ENCODE measurements around the gene RASAL1. TPM values are rescaled to one million over a fixed set of nuclear protein-coding genes. Genes with fewer than 3 reads are reported as not detected.

RASAL1 gene
- total and polyA plus RNA-seq, 2 donors (not counting 1 experiment from before 2014, with no cell fraction given): not detected

- H3K4me3 ChIP-seq (replicated peaks in 1 of 4; ENCODE audit: control extremely low read depth in 1 of 4, insufficient read depth in 1 of 4, low read depth in 3 of 4, low read length in 4 of 4): no peak overlapping the region
- H3K79me2 ChIP-seq (ENCODE audit: control insufficient read depth, insufficient read depth, low read length): no peaks in the 10 kb centered on the region
- H3K27me3 ChIP-seq (ENCODE audit: control insufficient read depth, insufficient read depth, low read length): no peaks in the 10 kb centered on the region
- H3K36me3 ChIP-seq (ENCODE audit: control insufficient read depth, insufficient read depth, low read length): no peaks in the 10 kb centered on the region
- no peak overlapping the region for H3K27ac ChIP-seq (ENCODE audit: insufficient read depth, low read length)
- no peak overlapping the region for H3K4me2 ChIP-seq (ENCODE audit: extremely low read depth, insufficient read depth, low read length)
- no peaks in the 10 kb centered on the region for H3K4me1 ChIP-seq (ENCODE audit: control insufficient read depth, extremely low read depth, insufficient read depth, low read length)
- no peak overlapping the region for H2AFZ ChIP-seq (ENCODE audit: low read length)
- no peaks in the 10 kb centered on the region for H3K9me3 ChIP-seq (ENCODE audit: control insufficient read depth, insufficient read depth, low read depth, low read length)
- H4K20me1 ChIP-seq (ENCODE audit: control insufficient read depth, extremely low read depth, insufficient read depth, low read length): no peaks in the 10 kb centered on the region
- no peak for DNase-seq (ENCODE audit: low read depth in 2 of 2)
- H3K9ac ChIP-seq (ENCODE audit: insufficient read depth, low read length): no peak overlapping the region
- TF ChIP-seq EZH2 (IDR thresholded peaks at IDR 0.05; ENCODE audit: low read length, missing control alignments): no peak
- TF ChIP-seq CTCF (conservative IDR thresholded peaks at IDR 0.05 in 1 of 2, IDR thresholded peaks at IDR 0.05 in 1 of 2; ENCODE audit: low read depth in 1 of 2, low read length in 2 of 2): no peak
Observed at GRCh38 chr12:113113397-113113796, 22.2 kb downstream of the RASAL1 start.

- Histone ChIP-seq H2AFZ (ENCODE audit: low read length) (no peak overlapping the region), H3K79me2 (ENCODE audit: control insufficient read depth, insufficient read depth, low read length) (no peaks in the 10 kb centered on the region), H3K4me3 (replicated peaks in 1 of 4; ENCODE audit: control extremely low read depth in 1 of 4, insufficient read depth in 1 of 4, low read depth in 3 of 4, low read length in 4 of 4) (no peak overlapping the region), H3K36me3 (ENCODE audit: control insufficient read depth, insufficient read depth, low read length) (no peaks in the 10 kb centered on the region), H3K27me3 (ENCODE audit: control insufficient read depth, insufficient read depth, low read length) (no peaks in the 10 kb centered on the region), H3K9ac (ENCODE audit: insufficient read depth, low read length) (no peak overlapping the region), H4K20me1 (ENCODE audit: control insufficient read depth, extremely low read depth, insufficient read depth, low read length) (no peaks in the 10 kb centered on the region), H3K4me1 (ENCODE audit: control insufficient read depth, extremely low read depth, insufficient read depth, low read length) (no peaks in the 10 kb centered on the region), H3K27ac (ENCODE audit: insufficient read depth, low read length) (no peak overlapping the region), H3K4me2 (ENCODE audit: extremely low read depth, insufficient read depth, low read length) (no peak overlapping the region), H3K9me3 (ENCODE audit: control insufficient read depth, insufficient read depth, low read depth, low read length) (no peaks in the 10 kb centered on the region)
- no peak for TF ChIP-seq EZH2 (IDR thresholded peaks at IDR 0.05; ENCODE audit: low read length, missing control alignments)
- no peak for TF ChIP-seq CTCF (conservative IDR thresholded peaks at IDR 0.05 in 1 of 2, IDR thresholded peaks at IDR 0.05 in 1 of 2; ENCODE audit: low read depth in 1 of 2, low read length in 2 of 2)
- no peak for DNase-seq (ENCODE audit: low read depth in 2 of 2)
Observed at GRCh38 chr12:113112043-113112899, 23.3 kb downstream of the RASAL1 start.

GRCh38 chr12:113111247-113111646, 24.3 kb downstream of the RASAL1 start:
- Histone ChIP-seq H2AFZ (ENCODE audit: low read length) (no peak overlapping the region), H4K20me1 (ENCODE audit: control insufficient read depth, extremely low read depth, insufficient read depth, low read length) (no peaks in the 10 kb centered on the region), H3K27me3 (ENCODE audit: control insufficient read depth, insufficient read depth, low read length) (no peaks in the 10 kb centered on the region), H3K79me2 (ENCODE audit: control insufficient read depth, insufficient read depth, low read length) (no peaks in the 10 kb centered on the region), H3K36me3 (ENCODE audit: control insufficient read depth, insufficient read depth, low read length) (no peaks in the 10 kb centered on the region), H3K9me3 (ENCODE audit: control insufficient read depth, insufficient read depth, low read depth, low read length) (no peaks in the 10 kb centered on the region), H3K4me2 (ENCODE audit: extremely low read depth, insufficient read depth, low read length) (no peak overlapping the region), H3K4me1 (ENCODE audit: control insufficient read depth, extremely low read depth, insufficient read depth, low read length) (no peaks in the 10 kb centered on the region), H3K9ac (ENCODE audit: insufficient read depth, low read length) (no peak overlapping the region), H3K27ac (ENCODE audit: insufficient read depth, low read length) (no peak overlapping the region), H3K4me3 (replicated peaks in 1 of 4; ENCODE audit: control extremely low read depth in 1 of 4, insufficient read depth in 1 of 4, low read depth in 3 of 4, low read length in 4 of 4) (no peak overlapping the region)
- no peak for DNase-seq (ENCODE audit: low read depth in 2 of 2)
- TF ChIP-seq CTCF (conservative IDR thresholded peaks at IDR 0.05 in 1 of 2, IDR thresholded peaks at IDR 0.05 in 1 of 2; ENCODE audit: low read depth in 1 of 2, low read length in 2 of 2) (no peak), EZH2 (IDR thresholded peaks at IDR 0.05; ENCODE audit: low read length, missing control alignments) (no peak)

Measured in fibroblast of lung (primary cell).